ENCODE measurements around the gene C2orf49.

C2orf49 gene

GRCh38 chr2:105384216-105384615 lies 46.9 kb downstream of the C2orf49 start:
- DNase-seq, result no peak

- DNase-seq, result no peak
Measured at GRCh38 chr2:105384861-105385260, 47.5 kb downstream of the C2orf49 start.

- DNase-seq, result no peak
Measured at GRCh38 chr2:105385731-105386540, 48.6 kb downstream of the C2orf49 start.

DNA sequence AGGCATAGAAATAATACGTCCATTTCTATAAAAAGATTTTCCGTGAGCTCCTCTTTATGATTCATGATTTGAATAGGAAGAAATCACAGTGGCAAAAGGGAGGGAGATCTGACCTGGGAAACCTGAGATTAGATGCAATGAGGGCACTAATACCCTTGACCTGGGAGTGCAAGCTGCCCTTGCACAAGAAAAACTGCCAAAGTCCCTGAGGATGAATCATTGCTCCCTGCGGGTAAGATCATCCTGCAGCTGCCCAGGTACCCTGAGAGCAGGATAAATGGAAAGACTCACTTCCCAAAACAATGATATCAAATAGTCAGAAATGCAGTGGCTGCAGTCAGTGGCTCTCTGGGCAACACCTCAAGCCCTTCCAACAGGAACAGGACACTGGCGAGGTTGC lies 49.9 kb downstream of the C2orf49 start:
- DNase-seq, result no peak

- no peak for DNase-seq
Measured at GRCh38 chr2:105388971-105389381, 51.6 kb downstream of the C2orf49 start.

DNA sequence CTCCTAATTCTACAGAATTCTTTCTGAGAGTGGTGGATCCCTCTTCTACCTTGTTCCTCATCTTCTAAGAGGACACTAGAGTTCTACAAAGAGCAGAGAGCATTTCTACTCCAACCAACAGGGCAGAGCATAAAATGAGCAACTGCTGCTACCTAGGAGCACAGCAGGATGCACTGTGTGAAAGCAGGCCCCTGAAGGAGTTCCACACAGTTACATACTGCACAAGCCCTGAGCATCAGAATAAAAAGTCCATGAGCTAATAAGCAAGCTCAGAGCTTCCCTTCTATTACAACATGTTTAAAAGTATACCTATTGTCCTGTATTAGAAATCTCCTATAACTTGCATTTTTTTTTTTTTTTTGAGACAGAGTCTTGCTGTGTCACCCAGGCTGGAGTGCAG lies 53.1 kb downstream of the C2orf49 start:
- DNase-seq, result no peak

GRCh38 chr2:105391058-105391627 lies 53.8 kb downstream of the C2orf49 start:
- no peak for DNase-seq

DNA sequence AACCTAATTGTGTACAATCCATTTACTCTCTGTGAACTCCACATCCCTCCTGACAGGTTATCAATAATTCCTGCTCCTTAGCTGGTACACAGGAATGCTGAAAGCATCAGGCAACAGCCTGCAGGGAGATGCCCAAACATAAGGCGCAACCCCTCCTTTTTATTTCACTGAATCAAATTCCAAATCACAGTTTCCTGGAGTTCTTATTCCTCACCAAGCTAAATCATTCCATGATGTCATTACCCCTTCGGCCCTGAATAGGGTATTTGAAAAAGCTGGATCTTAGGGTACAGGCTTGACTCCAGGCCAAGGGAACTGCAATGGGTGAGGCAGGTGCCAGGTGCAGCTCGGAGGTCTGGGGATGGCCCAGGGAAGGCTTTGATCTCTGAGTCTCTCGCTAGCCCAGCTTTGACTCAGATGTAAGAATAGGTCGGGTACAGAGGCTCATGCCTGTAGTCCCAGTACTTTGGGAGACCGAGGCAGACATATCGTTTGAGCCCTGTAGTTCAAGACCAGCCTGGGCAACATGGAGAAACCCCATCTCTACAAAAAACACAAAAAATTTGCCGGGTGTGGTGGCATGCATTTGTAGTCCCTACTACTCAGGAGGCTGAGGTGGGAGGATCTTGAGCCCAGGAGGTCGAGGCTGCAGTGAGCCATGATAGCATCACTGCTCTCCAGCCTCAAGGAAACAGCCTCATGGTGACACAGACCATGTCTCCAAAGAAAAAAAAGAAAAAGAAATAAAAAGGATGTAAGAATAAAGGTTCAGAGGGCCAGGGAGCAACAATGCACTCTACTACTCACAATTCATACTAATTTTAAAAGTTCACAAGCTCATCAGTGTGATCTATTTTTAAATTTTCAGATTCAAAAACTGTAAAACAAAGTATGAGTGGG lies 54.7 kb downstream of the C2orf49 start:
- no peak for DNase-seq

DNA sequence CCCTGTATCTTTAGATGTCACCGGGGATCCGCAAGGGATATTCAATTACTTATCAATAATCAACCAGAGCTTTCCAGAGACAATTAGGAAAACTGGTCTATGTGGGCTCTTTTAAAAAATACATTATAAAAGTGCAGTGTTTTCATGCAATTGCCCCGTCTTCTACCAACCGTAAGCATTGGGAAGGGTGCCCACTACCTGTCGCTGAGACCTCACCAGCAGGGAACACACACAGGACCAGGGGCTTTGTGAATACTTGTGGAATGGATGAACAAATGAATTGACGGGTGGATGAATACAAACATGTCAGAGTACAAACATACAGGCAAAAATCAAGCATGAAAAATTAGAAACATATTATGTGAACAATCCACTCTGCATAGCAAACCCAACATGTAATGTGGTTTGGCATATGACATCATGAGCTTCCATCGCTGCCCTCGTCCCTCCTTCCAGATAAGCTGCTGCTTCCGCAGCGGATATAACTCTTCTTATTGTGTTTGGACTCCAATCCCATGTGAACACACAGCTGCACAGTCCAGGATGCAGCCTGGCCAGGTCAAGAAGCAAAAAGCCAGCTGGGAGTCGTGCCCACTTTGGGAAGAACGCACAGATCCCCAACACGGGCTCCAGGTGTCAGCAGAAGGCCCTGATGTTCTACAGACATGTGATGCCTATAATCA lies 56.2 kb downstream of the C2orf49 start:
- DNase-seq, result no peak

GRCh38 chr2:105394951-105395611 lies 57.7 kb downstream of the C2orf49 start:
- DNase-seq, result no peak

- no peak for DNase-seq
Measured at GRCh38 chr2:105395691-105396090, 58.4 kb downstream of the C2orf49 start.

GRCh38 chr2:105396254-105397024 lies 59.1 kb downstream of the C2orf49 start:
- peak in 1 of 2 experiments; percentile 51 for DNase-seq

GRCh38 chr2:105397025-105397722 lies 59.8 kb downstream of the C2orf49 start:
- DNase-seq, result peak in 1 of 2 experiments; percentile 57

- DNase-seq, result peak in 1 of 2 experiments; percentile 33
Measured at GRCh38 chr2:105397953-105398335, 60.6 kb downstream of the C2orf49 start.

DNA sequence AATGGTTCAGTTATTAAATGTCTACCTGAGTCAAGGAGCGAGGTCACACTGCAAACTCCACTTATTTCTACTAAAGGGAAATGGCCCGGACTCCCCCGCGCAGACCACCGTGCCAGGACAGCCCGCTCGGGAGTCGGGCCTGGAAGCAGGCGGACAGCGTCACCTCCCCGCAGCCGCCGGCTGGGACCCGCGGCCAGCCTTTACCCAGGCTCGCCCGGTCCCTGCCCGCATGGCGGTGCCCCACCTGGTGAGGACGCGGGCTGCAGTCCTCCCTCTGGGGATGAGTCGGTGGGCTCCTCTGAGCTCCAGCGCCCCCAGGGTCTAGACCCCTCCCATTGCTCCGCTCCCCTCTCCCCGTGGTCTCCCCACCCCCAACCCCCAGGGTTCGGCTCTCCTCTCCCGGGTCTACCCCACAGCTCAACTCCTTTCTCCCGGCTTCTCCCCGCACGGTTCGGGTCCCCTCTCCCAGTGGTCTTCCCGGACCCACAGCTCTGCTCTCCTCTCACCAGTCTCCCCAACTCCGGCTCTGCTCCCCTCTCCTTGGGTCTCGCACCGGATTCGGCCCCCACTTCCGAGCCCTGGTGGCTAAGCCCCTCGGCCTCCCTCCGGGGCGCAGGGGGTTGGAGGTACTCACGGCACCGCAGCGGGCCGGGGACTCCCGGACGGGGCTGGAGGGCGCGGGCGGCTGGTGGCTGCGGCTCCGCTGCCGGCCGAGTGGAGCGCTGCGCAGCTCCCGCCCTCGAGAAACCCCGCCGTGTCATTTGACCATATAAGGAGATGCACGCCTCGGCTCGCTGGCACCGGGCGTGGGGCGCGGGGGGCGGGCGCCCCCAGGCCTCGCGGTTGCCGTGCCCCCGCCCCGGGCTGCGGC lies 61.2 kb downstream of the C2orf49 start, which contains the start of gene FHL2:
TSS of gene FHL2 (minus strand) at position 716 of the 871 bp plus-strand sequence. CDS start 12,535 bp downstream, outside the sequence.
- DNase-seq, result peak; percentile 64 to 89

Data from NCI-H526 (cell line).